Measurements from ENCODE around the gene LY6G6C. TPM values are rescaled to one million over a fixed set of nuclear protein-coding genes. Genes with fewer than 3 reads are reported as not detected.

LY6G6C gene
- total and polyA plus RNA-seq, 2 of the 13 experiments (the other 11 are each of a cell fraction or from before 2014, with no cell fraction given) = 0.15 TPM; not detected in 1

GRCh38 chr6:31729979-31730630 is 8.6 kb upstream of the LY6G6C start (continued):
- TF ChIP-seq AFF4 (CRISPR knock-in tag; IDR thresholded peaks at IDR 0.05) (no peak; the same call in 1 of the 2 replicates), ZNF672 (CRISPR knock-in tag; IDR thresholded peaks at IDR 0.05) (no peak; the same call in 1 of the 2 replicates), ZNF503 (CRISPR knock-in tag; IDR thresholded peaks at IDR 0.05) (no peak), SKIL (CRISPR knock-in tag; IDR thresholded peaks at IDR 0.05; ENCODE audit: borderline replicate concordance) (peak; percentile 56; the same call in 1 of the 2 replicates), ZBTB10 (CRISPR knock-in tag; IDR thresholded peaks at IDR 0.05; ENCODE audit: borderline replicate concordance) (peak; percentile 73), ELF1 (CRISPR knock-in tag; IDR thresholded peaks at IDR 0.05) (no peak), ZNF577 (CRISPR knock-in tag; IDR thresholded peaks at IDR 0.05; ENCODE audit: borderline replicate concordance, low read depth) (no peak), SMAD1 (CRISPR knock-in tag; IDR thresholded peaks at IDR 0.05; ENCODE audit: borderline replicate concordance, low read depth) (peak; percentile 26; the same call in 1 of the 2 replicates), SIN3B (IDR thresholded peaks at IDR 0.05; ENCODE audit: low read length) (no peak), JUN (CRISPR knock-in tag; IDR thresholded peaks at IDR 0.05) (no peak), MAFK (conservative IDR thresholded peaks at IDR 0.05 in 1 of 2, IDR thresholded peaks at IDR 0.05 in 1 of 2; ENCODE audit: low read length in 2 of 2) (no peak), RNF219 (CRISPR knock-in tag; IDR thresholded peaks at IDR 0.05) (no peak), ZNF607 (CRISPR knock-in tag; IDR thresholded peaks at IDR 0.05; ENCODE audit: borderline replicate concordance) (peak; percentile 95), ZSCAN30 (CRISPR knock-in tag; IDR thresholded peaks at IDR 0.05) (no peak), ZNF207 (IDR thresholded peaks at IDR 0.05; ENCODE audit: borderline replicate concordance) (no peak), SIN3A (IDR thresholded peaks at IDR 0.05; ENCODE audit: borderline replicate concordance, low read depth, low read length) (no peak)

Data from HepG2 (cell line).